HepG2 (cell line): ENCODE data around the gene BCL2L1.

Experiments used
- ARNT ChIP-seq: fragments of 450-650 bp; IDR thresholded peaks from 2 replicates; pipeline ENCODE4 v1.6.1; 2017
- IRF1 ChIP-seq: sonication (generic); formaldehyde crosslinking; IDR thresholded peaks from 2 replicates; pipeline ENCODE4 v1.4.0; 2020; ENCODE audit warnings: low read depth, mild to moderate bottlenecking, missing genetic modification reagents
- ZSCAN31 ChIP-seq: sonication (generic); formaldehyde crosslinking; IDR thresholded peaks from 2 replicates; pipeline ENCODE4 v1.5.0; 2020; ENCODE audit warnings: low read depth, mild to moderate bottlenecking, missing genetic modification reagents

- TF ChIP-seq ARNT (no peak), ZSCAN31 (CRISPR knock-in tag) (no peak), IRF1 (CRISPR knock-in tag) (no peak)
Observed at GRCh38 chr20:31767805-31768204, 45.1 kb upstream of the BCL2L1 start.
